HuH-7 (cell line): Measurements from ENCODE around the gene MYO18A.
A peak's percentile ranks its signal among the peaks of the same experiment; 100 is the strongest.

ENCODE experiments used
- DNase-seq: peaks from one replicate; pipeline ENCODE4 v3.0.0; 2011; ENCODE audit warnings: low spot score

The MYO18A gene

DNA sequence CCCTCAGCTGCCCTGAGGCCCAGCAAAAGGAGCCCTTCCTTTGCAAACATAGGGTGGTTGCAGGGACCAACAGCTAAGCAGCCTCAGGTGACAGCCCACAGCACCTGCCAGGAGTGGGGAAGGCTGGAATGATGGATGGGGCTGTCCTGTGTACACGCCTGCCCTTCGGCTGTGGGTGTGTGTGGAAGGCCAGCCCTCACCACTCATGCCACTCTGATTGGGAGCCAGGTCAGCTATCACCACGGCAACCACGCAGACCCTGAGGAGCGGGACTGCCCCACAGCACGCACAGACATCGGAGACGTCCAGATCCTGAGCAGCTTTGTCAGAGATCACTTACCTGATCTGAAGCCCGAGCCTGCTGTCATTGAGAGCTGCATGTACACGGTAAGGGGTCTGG, 125.4 kb downstream of the MYO18A start:
- DNase-seq = no peak

DNA sequence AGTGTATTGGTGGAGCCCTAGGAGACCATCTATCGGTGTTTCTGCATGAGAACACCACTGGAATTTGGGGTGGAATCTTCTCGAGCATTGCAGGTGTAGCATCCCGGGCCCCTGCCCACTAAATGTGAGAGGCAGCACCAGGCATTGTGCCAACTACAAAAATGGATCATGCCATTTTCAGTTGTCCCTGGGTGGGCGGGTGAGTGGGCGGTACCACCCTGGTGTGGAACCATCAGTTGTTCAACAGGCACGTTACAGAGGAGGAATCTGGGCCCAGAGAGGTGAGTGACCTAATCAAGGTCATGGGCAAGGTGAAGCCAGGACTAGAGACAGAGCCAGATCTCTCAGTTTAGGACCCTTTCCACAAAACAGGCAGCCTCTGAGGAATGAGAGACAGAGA, 128.5 kb downstream of the MYO18A start:
- DNase-seq = no peak

DNA sequence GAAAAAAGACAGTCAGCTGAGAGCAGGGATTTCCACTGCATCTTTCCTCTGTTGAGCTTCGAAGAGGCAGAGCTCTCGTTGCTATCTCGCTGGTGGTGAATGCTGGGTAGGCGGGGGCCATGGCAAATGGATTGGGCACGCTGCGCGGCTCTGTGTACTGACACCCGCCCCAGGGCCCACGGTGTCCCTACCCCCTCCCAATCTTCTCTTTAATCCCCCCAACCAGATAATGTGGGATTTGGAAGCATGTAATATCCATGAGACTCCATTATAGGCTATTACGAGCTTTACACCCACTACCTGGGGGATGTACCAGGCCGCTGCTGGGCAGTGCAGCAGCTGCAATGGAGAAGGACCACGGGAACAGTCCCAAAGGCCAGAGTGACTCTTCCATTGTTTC, 129.0 kb downstream of the MYO18A start:
- DNase-seq = no peak

DNA sequence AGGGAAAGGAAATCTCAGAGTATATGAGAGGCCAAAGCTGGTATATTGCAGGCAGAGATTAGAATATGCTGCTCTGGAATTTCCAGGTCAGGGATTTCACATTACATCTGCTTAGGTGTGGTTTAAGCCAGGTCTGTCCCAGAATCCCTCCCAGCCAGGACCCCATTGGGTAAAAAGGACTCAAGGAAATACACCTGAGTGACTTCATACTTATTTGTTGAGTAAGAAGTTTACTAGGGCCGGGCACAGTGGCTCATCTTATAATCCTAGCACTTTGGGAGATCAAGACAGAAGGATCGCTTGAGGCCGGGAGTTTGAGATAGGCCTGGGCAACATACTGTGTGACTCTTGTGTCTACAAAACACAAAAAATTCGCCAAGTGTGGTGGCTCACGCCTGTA, 130.0 kb downstream of the MYO18A start:
- no peak for DNase-seq

DNA sequence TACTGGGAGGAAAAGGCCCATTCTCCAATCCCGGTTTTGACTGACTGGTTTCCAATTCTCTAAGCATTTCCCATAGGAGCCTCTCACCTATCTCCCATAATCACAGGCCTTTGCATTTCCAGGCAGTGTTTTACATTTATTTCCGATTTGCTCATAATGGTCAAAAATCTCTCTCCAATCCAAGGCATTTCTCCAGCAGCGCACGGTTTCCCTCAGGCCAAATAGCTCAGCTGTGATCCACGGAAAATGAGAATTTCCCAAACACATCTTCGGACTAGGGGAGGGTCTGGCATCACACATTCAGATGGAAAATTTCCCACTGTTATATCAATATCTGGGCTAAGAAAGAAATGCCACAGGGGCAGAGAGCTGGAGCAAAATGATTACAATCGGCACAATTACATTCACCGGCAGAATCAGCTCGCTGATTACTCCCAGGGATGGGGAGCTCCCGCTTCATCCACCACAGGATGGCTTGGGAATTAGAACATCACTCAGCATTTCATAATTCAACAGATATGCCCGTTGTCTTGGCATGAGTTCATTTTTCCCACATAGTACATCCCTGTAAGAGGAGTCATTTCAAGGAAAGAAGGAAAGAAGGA, 130.6 kb downstream of the MYO18A start:
- DNase-seq = no peak

DNA sequence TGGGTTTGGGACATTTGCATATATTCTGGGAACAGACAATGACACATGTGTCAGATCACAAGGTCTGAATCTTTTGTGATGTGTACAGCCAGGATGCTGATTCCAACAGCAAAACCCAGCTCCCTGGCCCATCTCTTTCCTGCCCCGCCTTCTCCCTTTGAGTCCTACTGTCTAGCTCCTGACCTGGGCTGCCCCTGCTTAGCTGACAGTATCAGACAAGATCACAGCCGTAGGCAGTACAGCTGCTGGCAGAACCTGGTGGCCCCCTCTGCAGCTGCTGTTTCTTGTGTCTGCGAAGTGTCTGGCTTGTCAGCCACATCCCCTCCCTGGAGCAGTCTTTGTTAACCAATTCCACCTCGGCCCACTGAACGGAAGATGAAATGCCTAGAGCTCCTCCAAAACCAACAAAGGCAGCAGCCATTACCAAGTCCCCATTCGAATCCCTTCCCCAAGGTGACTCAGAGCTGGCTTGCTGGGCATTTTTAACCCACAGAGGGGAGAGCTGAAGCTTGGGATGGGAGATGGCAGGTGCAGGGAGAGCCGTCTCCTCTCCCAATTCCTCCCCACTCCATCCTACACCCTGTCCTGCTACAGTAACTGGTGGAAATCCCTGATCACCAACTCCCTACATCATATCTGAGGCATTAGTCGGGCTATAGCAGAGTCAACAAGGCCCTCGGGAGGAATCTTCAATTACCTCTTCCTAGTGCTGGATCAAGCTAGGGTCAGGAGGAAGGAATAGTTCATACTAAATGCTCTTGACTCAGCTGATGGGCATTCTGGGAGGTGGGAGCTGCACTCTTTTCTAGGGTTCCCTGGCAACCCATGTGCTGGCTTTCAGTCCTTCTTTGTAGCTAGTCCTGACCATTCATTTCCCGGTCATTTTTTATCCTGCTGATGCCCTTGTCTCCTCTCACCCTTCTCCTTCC, 131.5 kb downstream of the MYO18A start:
- DNase-seq = no peak

DNA sequence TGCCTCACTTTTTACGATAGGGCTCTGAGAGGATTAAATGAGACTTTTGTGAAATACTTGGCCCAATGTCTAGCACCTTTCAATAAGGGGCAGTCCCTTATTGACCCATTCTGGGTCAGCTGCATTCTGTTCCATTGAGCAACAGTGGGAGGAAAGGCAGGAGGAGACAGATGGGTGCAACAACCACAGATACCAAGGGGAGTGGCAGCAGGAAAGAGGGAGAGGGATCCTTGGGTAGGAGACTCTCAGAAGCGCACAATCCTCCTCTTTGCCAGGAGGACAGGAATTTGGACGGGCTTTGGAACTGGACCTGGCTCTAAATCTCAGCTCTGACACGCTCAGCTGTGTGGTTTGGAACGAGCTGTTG, 133.7 kb downstream of the MYO18A start:
- DNase-seq = peak; percentile 50

DNA sequence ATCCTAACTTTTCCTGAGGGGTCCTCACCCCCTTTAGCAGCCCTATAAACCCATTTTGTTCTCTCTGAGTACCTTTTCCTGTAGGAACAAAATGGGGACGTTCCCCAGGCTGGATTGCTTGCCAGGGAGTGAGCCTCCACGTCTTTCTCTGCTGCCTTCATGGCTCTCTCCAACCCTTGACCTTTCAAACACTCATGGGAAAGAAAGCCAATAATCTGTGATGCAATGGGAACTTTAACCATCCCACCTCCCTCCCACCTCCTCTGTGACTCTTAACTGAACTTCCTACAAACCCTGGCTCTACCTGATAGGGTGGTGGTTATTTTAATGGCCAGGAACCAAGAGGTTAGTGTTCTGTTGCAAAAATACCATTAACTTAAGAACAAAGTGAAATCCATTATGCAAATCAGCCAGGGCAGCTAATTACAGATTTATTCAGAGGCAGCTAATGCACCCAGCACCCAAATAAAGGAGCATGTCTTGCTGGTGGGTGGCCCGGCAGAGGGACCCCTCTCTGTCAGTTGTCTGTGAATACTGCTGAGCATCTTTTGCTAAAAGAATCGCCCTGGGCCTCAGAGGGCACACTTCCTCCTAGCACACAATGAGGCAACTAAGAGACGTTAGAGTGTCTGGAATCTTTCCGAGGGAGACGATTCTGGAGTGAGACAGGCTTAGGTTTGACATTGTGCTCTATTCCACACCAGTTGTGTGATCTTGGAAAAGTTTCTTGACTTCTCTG, 134.3 kb downstream of the MYO18A start:
- DNase-seq = peak; percentile 67

DNA sequence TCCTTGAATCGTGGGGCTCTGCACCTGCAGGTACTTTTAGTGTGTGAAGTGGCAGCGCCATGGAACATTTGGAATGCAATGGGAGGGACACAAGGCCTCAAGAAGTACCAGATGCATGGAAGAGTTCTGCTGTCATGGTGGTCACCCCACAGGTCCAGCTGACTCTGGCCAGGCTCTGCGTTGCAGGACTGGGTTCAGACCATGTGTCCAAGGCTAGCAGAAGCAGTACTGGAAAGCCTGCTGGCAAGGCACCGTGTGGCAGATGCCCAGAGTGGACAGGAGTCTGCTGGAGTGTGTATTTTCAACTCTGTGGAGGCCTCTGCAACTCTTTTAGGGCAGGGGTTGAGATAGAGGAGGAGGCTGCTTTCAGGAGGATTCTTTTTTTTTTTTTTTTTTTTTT, 135.2 kb downstream of the MYO18A start:
- no peak for DNase-seq

DNA sequence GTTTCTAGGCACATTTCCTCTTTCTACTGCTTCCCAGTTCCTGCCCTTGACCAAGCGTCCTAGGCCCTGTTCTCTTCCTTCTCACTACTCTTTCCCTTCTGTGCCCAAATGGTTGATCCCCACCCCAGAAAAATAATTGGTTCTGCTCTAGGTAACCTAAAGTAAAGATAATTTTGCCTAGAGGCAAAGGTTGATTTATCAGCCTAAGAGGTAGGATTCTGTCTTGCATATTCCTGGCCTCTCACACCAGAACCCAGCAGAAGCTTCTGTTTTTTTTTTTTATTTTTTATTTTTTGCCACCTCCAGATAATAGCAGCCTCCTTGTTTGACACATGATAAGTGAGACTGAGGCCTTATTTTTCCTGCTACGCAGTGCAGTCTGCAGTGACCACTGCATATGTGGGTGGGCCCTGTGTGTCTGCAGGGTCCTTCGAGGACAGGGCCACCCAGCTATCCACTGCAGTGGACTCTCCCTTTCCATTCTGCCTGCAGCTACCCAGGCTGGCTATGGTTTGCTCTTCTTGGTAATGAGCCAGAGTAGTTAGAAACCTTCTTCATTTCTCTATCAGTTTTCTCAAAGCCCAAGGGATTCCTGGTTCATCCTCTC, 136.6 kb downstream of the MYO18A start:
- no peak for DNase-seq

DNA sequence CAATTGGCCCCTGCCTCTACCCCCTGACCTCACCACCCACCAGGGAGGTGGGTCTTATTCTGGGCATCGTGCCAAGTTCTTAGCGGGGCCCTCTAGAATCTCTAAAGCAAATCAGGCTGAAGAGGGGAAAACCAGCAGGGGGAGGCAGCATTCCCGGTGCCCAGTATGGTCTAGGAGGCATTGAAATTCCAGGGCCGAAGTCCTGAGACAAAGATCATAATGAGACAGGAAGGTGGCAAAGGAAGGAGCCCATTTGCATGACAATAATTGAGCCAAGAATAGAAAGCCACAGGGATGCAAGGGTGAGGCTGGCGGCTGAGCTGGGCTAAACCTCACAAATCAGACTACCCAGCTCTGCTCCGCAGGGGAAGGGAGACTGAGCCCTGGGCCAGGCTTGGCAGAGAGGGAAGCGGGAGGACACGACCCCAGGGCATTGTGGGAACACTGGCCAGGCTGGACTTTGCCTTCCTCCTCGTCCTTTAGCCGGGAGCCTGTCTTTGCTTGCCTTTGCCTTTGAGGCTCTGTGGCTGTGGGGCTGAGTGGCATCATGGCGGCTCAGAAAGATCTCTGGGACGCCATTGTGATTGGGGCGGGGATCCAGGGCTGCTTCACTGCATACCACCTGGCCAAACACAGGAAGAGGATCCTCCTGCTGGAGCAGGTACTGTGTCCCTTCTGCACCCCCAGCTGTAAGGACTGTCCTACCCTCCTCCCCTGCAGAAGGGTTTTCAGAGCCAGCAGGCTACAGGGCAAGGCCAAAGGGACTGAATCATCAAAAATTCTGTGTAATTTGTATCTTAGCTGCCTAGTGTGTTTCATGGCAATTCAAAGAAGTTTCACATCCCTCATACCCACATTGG, 137.3 kb downstream of the MYO18A start, which contains the start of gene PIPOX:
TSS of gene PIPOX (plus strand) at position 463 of the 860 bp plus-strand sequence. CDS start at position 548, 85 bp downstream.
- peak; percentile 72 for DNase-seq

DNA sequence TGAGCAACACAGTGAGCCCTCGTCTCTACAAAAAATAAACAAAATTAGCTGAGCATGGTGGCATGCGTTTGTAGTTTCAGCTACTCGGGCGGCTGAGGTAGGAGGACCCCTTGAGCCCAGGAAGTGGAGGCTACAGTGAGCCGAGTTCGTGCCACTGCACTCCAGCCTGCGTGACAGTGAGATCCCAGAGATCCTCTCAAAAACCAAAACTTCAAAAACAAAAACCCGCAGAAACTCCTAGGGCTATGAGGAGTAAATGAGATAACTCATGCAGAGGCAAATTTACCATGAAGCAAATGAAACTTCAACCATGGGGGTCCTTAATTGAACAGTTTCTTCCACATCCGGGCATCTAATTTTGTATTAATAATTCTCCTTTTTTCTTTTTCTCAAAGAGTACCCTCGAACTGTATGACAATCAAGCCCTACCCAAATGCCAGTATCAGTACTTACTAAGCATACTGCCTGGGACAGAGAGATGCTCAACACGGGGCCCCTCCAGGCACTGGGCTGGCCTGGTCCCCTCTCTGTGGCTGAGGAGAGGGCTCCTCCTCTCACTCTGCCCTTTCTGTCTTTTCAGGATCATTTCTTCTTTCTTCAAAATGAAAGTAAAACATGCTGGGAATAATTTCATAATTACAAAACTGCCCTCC, 138.0 kb downstream of the MYO18A start:
- DNase-seq = no peak

DNA sequence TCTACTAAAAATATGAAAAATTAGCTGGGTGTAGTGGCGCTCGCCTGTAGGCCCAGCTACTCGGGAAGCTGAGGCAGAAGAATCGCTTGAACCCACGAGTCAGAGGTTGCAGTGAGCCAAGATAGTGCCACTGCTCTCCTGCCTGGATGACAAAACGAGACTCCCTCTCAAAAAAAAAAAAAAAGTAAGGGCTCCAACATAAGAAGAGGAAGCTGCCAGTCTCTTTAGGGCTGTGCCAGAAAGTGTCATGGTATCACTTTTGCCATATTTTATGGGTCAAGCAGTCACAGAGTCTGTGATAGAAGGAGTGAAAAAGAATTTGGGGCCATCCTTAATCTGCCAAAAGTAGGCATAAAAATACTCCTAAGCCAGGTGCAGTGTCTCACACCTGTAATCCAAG, 138.6 kb downstream of the MYO18A start:
- DNase-seq = no peak

DNA sequence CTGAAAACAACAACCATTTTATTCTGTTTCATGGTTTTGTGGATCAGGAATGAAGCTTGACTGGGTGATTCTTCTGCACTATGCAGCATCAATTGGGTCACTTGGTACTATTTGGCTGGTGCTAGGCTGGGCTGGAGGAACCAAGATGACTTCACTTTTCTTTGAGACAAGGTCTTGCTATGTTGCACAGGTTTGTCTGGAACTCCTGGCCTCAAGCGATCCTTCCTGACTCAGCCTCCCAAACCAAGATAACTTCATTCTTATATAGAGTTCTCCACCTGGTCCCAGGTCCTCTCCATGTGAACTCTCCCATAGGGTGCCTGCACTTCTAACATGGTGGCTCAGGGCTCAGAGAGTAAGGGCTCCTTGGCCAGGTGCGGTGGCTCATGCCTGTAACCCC, 139.1 kb downstream of the MYO18A start:
- no peak for DNase-seq

DNA sequence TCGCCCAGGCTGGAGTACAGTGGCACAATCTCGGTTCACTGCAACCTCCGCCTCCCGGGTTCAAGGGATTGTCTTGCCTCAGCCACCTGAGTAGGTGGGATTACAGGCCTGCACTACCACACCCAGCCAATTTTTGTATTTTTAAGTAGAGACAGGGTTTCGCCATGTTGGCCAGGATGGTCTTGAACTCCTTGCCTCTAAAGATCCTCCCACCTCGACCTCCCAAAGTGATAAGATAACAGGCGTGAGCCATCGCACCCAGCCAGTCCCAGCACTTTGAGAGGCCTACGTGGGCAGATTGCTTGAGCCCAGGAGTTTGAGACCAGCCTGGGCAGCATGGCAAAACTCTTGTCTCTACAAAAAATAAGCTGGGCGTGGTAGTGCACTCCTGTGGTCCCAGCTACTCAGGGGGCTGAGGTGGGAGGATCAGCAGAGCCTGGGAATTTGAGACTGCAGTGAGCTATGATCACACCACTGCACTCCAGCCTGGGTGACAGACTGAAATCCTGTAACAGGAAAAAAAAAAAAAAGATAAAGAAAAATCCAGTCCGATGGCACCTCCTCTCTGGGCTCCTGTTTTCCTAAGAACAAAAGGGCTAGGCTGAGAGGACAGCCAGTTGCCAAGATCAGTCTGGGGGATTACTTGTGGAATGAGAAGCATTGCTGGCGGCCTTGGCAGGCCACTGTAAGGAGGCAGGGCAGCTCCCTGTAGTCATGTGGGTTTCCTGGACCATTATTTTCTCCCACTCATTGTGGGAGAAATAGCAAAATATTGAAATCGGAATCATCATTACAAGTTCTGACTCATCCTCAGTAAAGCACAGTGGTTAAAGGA, 140.2 kb downstream of the MYO18A start:
- DNase-seq = no peak

DNA sequence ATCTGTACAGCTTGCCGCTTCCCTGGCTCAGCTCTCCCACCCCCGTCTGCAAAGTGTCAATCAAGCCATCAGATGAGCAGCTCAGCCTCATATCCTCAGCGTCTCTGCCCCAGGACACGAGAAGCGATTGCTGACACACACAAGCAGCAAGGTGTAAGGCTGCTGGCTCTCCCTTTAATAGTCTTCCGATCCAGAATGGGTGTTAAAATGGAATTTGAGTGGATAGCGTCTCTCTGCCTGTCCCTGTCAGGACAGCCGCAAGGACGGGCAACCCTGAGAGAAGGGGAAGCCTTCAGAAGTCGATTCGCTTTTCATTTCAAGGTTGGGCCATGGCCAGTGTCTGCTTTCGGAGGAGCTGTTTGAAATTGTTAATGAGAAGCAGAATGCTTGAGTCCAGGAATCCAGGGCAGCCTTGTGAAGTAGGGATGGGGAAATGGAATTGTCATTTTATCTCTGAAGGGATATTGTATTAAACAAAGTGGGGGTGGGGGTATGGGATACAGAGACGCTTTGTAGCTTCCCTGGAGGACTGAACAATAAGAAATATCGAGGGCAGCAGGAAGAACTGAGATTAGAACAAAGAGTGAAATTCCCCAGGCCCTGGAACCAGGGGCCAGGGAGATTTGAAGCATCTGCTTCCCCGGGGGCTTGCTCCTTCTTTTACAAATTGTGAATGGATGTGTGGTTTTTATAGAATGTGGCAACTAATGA, 142.0 kb downstream of the MYO18A start:
- no peak for DNase-seq

DNA sequence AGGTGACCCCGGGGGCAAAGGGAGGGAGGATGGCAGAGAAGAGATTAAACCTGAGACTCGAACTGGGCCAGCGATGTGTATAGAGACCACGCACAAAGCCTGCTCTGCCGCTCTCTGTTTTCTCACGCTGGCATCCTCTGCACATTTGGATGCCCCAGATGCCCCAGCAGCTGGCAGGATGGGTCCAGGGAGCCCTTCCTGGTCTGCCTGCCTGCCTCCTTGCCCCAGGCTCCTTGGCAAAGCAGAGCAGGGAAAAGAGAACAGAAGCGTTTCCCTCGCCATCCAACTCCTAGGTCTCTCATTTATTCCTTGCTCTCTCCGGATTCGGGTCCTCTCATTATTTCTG, 142.5 kb downstream of the MYO18A start:
- DNase-seq = no peak

DNA sequence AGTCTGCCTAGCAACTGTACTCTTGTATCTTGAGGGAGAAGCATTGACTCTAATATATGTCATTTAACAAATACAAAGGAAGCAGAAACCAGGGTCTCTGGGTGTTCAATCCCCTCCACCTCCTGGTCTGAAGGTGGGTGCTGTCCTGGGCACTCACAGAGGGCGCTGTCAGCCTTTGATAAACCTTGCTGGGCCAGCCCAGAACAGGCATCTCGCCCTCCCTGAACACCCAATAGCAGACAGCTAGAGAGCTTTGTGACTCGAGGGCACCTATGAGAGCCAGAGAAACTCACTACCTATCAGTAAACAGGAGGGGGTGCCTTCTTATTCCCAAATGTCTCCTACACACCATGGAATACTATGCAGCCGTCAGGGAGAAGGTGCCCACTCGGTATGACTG, 143.6 kb downstream of the MYO18A start:
- no peak for DNase-seq

DNA sequence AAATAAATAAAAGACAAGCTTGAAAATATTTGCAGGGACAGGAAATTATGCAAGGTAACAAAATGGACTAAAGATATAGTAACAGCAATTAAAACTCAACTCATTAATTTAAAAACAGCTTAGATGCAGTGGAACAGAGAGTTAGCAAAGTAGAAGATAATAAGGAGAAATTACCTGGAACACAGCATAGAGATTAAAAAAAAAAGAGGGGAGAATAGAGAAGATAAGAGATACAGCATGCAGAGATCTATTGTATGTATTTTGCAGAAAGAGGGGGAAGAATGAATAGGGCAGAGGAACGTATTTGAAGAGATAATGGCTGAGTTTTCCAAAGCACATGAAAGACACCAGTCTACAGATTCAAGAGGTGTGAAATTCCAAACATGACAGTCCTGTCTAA, 145.7 kb downstream of the MYO18A start:
- no peak for DNase-seq

DNA sequence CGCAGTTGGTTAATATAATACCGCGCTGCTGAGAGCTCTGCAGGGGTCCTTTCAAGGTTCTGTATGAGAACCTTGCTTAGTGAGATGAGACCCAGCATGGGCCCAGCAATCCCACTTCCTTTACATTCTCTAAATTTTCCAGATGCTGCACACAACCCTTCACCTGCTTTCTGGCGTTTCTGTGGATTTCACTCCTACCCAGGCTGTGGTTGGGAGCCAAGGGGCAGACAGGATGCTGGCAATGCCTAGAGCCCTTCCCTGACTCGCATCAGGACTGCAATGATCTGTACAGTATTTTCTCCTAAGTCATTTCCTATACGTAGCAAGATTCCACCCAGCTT, 147.4 kb downstream of the MYO18A start:
- DNase-seq = no peak
